Measurements from ENCODE around the gene FAM24B.

FAM24B gene

DNA sequence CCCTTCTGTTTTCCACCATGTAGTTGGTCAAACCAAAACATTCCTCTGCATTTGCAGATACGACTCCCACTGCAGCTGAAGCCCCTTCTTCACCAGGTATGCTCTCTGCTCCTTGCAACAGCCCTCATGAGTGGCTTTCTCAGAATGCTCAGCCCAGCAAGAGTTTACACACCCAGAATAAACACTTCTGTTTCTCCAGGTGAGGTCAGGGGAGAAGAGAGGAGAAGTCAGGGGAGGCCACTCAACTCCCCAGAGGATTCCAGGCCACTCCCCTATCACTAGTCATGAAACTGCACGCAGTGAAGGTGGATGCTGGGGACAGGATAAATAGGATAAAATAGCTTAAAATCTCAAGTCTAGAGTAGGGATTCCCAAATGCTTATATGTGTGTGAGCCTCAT, 64.9 kb downstream of the FAM24B start:
- H3K36me3 ChIP-seq (ENCODE audit: insufficient read depth, low read length) = no peaks in the 10 kb centered on the region
- H3K4me3 ChIP-seq (ENCODE audit: low read length) = no peak overlapping the region
- H3K9ac ChIP-seq (ENCODE audit: low read depth, low read length) = no peak overlapping the region
- H3K4me2 ChIP-seq (ENCODE audit: low read length) = no peak overlapping the region
- H3K4me1 ChIP-seq (ENCODE audit: control insufficient read depth, insufficient read depth, low read length) = no peaks in the 10 kb centered on the region
- no peaks in the 10 kb centered on the region for H3K9me3 ChIP-seq (replicated peaks; ENCODE audit: low read length)
- H3K27me3 ChIP-seq (ENCODE audit: control insufficient read depth, insufficient read depth, low read length) = peaks cover 34% of the 10 kb centered on the region

DNA sequence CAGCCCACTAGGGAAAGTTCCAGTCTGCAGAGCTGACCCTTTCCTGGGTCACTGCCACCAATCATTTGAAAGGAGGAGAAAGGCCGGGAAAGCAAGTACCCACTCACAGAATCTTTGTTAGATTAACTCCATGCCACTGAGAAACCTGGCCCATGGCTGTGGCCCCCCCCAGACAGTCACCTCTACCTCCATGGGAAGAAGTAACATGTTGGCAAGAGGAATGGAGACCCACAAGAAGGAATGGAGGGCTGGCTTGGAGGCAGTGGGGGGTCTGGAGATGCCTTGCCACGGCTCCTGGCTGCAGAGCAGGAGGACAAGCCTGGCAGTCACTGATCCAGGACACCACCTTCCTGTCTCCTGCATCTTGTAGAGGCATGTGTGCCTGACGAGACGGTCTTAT, 66.6 kb downstream of the FAM24B start:
- H3K4me1 ChIP-seq (ENCODE audit: control insufficient read depth, insufficient read depth, low read length) = no peaks in the 10 kb centered on the region
- no peaks in the 10 kb centered on the region for H3K9me3 ChIP-seq (replicated peaks; ENCODE audit: low read length)
- no peak overlapping the region for H3K4me3 ChIP-seq (ENCODE audit: low read length)
- no peaks in the 10 kb centered on the region for H3K36me3 ChIP-seq (ENCODE audit: insufficient read depth, low read length)
- no peak overlapping the region for H3K4me2 ChIP-seq (ENCODE audit: low read length)
- no peak overlapping the region for H3K9ac ChIP-seq (ENCODE audit: low read depth, low read length)
- peaks cover 17% of the 10 kb centered on the region for H3K27me3 ChIP-seq (ENCODE audit: control insufficient read depth, insufficient read depth, low read length)

GRCh38 chr10:122802282-122802681, 77.1 kb downstream of the FAM24B start:
- Histone ChIP-seq H3K4me1 (ENCODE audit: control insufficient read depth, insufficient read depth, low read length) (no peaks in the 10 kb centered on the region), H3K36me3 (ENCODE audit: insufficient read depth, low read length) (no peaks in the 10 kb centered on the region), H3K4me3 (ENCODE audit: low read length) (no peak overlapping the region), H3K9ac (ENCODE audit: low read depth, low read length) (no peak overlapping the region), H3K4me2 (ENCODE audit: low read length) (no peak overlapping the region), H3K9me3 (replicated peaks; ENCODE audit: low read length) (no peaks in the 10 kb centered on the region), H3K27me3 (ENCODE audit: control insufficient read depth, insufficient read depth, low read length) (no peaks in the 10 kb centered on the region)
